Fibroblast of skin of right quadriceps (primary cell): ENCODE data around the gene PEX3.
A peak's percentile ranks its signal among the peaks of the same experiment; 100 is the strongest.
"Not testable (repeated sequence)": the region's sequence is repeated elsewhere in the genome, so short reads cannot be mapped to it uniquely, and the experiment has no call there.

ENCODE experiments used
- DNase-seq: peaks from one replicate; pipeline ENCODE4 v3.0.0-alpha.2; 2013

Gene PEX3, protein sequence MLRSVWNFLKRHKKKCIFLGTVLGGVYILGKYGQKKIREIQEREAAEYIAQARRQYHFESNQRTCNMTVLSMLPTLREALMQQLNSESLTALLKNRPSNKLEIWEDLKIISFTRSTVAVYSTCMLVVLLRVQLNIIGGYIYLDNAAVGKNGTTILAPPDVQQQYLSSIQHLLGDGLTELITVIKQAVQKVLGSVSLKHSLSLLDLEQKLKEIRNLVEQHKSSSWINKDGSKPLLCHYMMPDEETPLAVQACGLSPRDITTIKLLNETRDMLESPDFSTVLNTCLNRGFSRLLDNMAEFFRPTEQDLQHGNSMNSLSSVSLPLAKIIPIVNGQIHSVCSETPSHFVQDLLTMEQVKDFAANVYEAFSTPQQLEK

DNA sequence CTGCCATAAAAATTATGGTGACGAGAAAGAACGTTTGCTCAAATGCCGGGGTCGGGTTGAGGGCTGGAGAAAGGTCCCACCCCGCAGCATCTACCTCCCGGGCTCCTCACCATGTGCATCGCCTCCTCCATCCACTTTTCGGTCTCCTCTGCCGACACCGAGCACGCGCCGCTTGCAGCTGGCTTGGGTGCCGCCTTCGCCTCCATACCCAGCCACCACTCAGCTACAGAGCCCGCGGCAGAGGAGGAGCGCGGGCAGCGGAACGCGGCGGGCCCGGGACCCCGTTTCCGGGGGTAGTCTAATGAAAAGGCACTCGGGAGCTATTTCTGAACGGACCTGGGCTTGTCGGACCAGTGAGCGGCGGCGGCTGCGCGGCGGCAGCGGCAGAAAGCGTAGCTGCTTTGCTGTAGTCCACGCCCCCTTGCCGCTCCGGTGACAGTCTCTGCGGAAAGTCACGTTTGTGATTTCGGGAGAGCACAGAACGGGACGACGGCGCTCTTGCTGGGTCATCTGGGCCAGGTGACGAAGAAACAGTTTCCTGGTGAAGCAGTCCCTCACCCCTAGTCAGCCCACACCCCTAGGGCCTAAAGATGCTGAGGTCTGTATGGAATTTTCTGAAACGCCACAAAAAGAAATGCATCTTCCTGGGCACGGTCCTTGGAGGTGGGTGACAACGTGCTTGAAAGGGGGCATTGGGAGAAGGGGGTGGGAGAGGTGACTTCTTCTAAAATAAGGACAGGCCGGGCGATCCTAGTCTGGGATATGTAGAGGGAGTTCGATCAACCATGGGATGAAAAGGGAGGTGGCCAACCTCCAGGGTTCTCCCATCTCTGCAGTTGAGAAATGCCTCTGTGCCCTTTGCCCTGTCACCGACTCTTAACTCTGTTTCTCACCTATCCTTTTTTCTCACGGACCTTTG is at the start of gene PEX3, which contains the start of gene ADAT2:
Gene PEX3, plus strand, starts transcription at position 353 of the 919 bp plus-strand sequence. Its CDS starts 238 bp downstream, at position 591.
Gene ADAT2, minus strand, starts transcription at position 243 of the 919 bp plus-strand sequence. Its CDS starts 37 bp downstream, at position 206.
- peak; percentile 93 for DNase-seq

DNA sequence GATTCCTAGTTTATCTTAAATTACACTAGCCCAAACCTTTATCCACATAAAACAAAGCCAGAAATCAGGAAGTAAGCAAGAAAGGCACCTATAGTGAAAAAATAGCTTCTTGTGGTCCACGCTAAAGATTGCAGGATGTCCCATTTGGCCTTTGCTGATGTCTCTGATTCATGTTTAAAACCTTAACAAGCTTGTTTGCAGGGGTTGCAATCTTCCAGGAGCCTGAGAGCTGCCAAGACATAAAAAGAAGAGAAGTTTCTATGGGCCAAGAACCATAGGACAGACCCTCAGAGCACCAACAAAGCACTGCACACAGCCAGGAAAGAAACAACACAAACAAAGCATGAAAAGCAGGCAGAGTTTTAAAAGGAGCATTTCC is 49.5 kb upstream of the PEX3 start:
- DNase-seq: no peak

DNA sequence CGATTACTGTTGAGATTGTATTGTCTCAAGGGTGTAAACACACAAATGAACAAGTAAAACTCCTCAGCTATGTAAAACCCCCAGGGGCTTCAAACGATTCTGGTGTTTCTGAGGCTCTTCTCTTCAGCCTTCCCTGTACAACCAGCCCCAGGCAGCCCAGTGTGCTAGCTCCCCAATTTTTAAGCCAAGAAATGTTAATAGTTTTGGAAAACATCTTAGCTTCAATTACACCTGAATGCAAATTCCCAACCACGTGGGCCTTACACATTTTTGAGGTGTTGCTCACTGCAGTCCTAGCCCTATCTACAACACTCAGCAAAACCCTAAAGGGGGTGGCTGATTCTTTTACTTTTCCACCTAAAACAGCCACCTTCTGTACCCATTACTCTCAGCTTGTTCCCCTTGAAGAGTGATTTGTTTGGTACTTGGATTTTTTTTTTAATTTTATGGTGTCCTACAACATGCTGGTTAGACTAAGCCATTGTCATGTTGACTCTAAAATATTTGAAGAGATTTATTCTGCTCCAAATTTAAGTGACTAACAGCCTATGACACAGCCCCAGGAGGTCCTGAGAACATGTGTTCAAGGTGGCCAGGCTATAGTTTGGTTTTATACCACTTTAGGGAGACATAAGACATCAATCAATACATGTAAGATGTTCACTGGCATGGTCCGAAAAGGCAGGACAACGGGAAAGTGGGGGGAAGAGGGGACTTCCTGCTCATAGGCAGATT is 48.8 kb upstream of the PEX3 start:
- DNase-seq: no peak

DNA sequence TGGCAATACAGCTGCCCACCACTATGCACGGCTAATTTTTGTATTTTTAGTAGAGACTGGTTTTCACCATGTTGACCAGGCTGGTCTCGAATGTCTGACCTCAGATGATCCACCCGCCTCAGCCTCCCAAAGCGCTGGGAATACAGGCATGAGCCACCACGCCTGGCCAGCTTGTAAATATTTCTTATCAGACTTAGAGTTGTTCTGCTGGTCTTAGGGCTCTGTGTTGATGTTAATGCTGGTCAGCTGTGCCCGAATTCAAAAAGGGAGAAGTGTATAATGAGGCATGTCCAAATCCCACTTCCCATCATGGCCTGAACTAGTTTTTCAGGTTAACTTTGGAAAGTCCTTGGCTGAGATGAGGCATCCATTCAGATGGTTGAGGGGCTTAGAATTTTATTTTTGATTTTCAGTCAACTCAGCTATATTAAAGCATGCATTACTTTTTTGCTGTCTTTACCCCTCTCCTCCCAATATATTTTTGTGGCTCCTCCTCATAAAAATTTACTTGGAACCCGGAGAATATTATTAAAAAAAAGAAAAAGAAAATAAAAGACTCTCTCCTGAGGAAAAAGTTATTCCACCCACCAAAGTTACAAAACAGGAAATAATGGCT is 47.8 kb upstream of the PEX3 start:
- DNase-seq: no peak

DNA sequence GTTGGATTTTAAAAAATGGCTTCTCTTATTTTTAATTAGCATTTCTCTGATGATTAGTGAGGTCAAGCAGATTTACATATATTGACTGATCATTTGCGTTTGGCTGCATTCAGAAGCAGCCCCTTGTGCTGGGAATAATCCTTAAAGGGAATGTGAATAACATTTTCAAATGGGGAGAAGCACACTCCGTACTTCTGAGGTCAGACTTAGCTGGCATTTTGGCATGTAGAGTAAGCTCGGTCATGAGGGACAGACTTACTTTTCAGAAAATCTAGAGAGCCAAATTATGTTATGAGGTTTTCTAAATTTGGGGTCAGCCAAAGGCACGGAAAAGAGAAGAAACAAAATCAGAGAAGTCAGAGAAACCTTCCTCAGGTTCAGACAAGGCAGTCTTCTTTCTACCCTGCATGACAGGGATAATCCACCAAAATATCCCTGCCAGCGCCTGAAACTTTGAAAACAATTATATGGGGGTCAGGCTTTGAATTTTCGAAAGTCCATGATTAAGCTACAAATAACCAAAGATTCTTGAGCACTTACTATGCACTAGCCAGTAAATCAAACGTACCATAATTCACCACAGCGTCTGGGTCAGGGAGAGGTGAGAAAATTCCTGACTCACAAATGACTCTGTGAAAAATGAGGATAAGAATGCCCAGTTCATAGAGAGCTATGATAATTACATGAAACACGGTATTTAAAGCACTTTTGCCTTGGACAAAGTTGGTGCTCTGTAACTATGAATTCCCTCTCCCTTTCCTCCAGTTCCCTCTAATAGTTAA is 45.0 kb upstream of the PEX3 start:
- peak; percentile 91 for DNase-seq

DNA sequence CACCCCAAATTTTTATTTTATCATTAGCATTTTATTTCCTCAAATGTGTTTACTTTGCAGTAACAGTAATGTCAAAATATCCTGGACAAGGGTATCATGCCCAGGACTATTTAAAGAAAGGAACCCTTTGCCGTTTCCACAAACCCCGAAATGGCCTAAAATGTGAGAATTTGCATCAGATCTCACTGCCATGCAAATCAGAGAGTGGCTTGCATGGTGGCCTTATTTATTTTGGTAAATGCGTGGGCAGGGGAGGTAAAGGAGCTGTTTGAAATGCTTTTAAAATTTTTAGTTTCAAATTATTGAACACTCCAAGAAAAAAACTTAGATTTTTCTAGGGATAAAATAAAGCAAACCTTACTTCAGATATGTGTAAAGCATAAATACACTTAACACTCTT is 43.9 kb upstream of the PEX3 start:
- no peak for DNase-seq

DNA sequence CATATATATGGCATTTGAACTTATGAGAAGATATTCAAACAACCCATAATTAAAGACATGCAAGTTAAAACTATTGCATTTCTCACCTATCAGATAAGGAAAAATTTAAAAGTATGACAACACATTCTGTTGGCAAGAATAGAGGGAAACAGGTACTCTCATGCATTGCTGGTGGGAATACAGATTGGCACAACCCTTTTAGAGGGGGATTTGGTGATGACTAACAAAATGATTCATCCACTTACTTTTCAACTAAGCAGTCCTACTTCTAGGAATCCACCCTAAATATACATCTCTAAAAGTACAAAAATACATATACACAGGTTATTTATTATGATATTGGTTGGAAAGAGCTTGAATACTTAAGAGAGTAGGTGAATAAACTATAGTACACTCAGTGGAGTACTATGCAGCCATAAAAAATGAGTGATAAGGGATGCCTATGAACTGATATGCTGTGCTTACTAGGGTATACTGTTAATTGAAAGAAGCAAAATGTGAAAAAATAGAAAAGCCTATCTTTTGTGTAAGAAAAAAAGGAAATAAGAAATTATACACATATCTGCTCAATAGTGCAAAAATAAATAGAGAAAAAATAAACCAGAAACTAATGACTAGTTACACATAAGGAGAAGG is 42.3 kb upstream of the PEX3 start:
- DNase-seq: no peak

DNA sequence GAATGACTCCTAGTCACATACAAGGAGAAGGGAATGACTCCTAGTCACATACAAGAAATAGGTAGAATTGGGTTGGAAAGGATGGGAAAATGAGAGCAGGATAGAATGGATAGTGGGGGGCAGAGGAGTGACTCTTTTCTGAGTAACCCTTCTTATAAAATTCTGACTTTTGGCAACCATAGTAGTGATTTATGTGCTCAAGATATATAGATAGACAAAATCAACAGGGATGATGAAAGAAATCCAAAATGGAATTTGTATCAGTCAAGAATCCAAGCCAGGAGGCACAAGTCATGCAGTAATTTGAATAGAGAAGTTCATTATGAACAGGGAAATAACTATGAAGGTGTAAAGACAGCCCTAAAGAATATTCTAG is 41.8 kb upstream of the PEX3 start:
- DNase-seq: no peak

DNA sequence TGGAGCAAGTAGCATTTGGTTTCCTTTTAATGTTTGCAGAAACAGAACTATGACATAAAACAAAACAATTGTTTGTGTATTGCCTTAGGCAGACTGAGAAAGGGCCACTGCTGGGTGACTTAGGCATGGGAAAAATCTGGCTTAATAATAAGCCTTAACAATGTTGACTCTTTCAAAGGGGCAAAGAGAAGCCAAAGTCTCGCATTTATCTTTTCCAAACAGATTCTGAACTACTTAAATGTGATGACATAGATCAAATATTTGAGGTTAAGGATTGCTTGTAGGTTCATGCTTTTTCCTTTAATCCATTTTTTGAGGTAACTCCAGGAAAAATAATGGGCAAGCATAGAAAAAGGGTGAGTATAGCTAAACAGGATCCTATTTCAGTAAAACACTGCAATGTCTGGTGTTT is 39.7 kb upstream of the PEX3 start:
- peak; percentile 67 for DNase-seq

DNA sequence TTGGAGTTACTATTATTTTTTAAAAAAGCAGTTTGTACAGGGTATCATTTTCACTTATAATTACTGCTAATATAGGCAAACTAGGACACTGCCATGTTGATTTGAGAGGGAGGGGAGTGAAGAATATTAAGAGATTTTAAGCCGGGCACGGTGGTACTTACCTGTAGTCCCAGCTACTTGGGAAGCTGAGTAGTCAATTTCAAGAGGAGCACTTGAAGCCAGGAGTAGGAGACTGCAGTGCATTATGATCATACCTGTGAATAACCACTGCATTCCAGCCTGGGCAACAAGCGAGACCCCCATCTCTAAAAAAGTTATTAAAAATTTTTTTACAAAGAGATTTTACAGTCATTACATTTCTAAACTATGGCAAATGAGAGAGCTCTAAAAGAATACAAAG is 35.8 kb upstream of the PEX3 start:
- no peak for DNase-seq

DNA sequence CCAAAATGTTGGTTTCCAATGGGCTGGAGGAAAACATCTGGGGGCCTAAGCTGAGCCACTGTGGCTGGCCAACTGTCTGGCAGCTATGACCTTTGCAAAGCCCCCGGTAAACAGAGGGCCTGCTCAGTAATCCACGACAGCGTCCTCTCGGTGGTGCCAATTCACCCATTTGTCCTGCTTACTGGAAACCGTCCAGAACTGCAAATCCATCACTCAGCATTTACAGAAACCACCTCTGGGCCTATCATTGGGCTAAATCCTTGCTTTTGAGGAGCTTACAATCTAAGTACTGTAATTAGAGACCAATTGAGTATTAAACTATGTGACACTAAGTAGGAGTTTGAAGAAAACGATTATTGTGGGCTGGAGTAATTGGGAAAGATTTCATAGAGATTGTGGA is 31.1 kb upstream of the PEX3 start:
- no peak for DNase-seq

DNA sequence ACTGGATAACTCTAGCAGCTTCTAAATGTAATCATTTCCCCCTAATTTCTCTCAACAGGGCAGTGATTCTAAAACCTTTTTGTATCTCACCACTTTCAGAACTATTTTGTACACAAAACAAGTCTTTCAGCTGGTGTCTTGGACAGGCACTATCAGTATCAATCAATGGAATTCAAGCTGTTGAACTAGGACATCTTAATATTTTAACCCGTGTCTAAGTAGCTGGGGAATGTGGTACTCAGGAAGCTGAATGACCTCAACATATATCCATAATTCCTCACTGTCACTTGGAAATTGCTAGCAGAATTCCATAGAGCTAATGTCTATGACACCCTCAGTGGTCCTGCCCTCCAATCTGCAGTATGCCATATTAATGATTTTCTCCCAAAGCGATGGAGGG is 24.6 kb upstream of the PEX3 start:
- DNase-seq: peak; percentile 61

DNA sequence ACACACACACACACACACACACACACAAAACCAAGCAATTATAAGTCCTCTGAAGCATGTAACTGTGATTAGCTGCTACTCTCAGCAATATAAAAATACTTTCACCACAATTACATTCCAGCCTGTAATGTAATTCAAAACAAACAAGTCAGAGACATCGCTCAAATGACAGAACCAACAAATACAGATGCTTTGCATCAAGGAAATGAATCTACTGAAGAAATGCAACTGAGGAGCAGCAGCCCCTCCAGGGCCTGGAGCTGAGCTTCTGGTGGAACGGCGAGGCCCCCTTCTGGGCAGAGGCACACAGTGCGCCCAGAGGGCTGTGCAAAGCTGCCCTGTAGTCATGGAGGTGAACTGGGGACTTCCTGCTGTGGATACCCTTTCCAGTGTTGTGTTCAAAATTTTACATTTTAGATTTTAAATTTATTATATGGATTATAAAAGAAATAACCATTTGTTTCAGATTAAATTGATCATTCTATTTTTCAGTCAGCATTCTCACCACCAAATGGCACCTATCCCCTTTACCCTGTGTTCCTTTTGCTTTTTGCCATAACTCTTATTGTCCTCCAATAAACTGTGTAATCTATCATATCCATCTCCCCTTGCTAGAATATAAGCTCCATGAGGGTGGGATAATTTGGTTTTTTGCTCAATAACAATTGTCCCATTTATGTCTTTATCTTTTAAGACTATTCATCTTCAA is 23.3 kb upstream of the PEX3 start:
- peak; percentile 91 for DNase-seq

DNA sequence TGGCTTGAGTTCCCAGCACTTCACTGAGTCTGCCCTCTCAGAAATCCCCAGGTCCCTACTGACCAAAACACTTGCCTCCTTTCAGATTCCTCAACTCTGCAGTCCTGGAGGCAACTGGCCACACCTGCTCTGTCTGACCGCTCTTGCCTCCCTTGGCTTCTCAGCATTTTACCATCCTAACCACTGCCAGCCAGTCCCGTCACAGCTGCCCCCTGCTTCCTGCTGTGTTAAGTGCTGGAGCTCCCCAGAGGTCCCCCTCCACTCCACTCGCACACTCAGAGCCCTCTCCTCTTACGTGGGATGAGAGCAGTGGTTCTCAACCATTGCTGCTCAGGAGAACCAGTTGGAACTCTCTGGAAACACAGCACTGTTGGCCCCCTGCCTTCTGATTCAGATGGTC is 20.6 kb upstream of the PEX3 start:
- DNase-seq: no peak

DNA sequence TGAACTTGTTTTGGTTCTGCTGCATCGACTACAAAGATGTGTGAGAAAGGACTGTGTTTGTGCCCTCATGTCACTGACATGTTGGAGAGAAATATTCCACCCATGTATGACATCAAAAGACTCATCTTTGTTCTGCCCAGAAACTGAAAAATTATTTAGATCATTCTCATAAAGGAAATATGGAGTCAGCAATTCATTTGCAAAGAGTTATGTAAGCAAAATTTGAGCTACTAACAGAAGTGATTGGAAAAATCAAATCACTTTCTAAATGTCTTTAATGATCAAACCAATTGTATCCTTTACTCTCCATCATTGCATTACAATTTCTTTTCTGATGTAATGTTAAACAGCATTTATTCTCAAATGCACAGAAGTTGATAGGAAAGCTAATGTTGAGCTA is 19.4 kb upstream of the PEX3 start:
- DNase-seq: no peak

DNA sequence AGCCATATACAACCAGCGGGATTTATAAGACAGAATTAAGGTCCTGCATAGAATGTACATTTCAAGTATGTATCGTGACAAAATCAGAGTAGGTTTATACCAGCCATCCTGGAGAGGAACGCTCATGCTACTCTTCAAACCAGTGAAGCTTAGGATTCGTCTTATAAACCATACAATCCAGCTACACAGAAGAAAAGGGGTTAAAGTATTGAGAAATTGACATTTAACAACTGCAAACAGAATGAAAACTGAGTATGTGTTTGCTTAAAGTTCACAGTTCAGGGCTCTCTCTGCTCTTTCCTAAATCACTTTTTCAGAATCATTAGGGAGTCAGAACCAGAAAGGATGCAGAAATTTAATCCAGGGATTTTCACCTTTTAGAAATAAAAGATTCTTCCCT is 18.0 kb upstream of the PEX3 start:
- no peak for DNase-seq

DNA sequence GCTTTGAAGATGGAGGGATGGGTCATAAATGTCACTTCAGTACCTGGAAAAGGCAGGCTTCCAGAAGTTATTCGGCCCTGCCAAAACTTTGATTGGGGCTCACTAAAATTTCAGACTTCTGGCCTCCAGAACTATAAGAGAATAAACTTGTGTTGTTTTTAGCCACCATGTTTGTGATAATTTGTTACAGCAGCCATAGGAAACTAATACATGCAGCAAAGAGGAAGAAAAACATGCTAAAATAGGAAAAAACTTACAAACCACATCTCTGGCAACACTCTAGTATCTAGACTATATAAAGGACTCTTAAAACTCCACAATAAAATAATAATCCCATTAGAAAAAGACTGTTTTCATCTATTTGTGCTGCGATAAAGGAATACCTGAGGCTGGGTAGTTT is 9.6 kb upstream of the PEX3 start:
- DNase-seq: no peak

DNA sequence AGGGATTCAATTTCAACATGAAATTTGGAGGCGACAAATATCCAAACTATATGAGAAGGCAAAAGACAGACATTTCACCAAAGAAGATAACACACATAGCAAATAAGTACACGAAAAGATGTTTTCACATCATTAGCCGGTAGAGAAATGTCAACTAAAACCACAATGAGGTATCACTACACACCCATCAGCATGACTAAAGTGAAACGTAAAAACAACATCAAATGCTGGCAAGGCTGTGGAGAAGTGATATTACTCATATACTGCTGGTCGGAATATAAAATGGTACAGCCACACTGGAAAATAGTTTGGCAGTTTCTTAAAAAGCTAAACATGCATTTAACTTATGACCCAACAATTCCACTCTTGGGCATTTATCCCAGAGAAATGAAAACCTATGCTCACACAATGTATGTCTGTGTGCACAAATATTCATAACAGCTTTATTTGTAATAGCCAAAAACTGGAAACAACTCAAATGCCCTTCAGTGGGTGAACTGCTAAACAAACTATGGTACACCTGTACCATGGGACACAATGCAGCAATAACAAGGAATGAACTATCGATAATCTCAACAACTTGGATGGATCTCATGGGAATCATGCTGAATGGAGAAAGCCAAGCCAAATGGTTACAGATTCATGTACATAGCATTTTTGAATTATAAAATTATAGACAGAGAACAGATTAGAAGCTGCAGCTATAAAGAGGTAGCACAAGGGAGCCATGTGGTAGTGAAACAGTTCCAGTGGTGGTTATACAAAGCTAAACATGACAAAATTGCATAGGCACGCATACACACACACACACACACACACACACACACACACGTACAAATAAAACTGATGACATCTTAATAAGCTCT is 8.7 kb upstream of the PEX3 start:
- DNase-seq: peak; percentile 26

DNA sequence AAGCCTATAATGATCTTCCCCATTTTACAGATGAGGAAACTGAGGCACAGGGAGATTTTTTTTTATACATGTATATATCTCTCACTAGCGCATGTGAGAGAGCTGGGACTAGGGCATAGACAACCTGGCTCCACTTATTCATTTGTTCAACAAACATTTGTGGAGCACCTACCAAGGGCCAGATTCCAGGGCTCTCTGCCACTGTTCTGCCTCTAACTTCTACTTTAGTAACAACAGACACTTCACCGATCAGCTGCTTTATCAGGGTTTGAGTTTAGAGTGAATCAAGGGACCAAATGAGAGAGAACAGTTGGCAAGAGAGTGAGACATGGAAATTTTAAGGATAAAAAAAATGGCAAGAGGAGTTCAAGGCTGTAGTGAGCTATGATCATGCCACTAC is 7.5 kb upstream of the PEX3 start:
- DNase-seq: no peak

DNA sequence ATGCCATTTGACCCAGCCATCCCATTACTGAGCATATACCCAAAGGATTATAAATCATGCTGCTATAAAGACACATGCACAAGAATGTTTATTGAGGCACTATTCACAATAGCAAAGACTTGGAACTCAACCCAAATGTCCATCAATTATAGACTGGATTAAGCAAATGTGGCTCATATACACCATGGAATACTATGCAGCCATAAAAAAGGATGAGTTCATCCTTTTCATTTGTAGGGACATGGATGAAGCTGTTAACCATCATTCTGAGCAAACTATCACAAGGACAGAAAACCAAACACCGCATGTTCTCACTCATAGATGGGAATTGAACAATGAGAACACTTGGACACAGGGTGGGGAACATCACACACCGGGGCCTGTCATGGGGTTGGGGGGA is 2.7 kb upstream of the PEX3 start:
- DNase-seq: not testable (repeated sequence)
